ENCODE data around the gene SYNDIG1.

Gene SYNDIG1

GRCh38 chr20:24670981-24671380 is 201.6 kb downstream of the SYNDIG1 start:
- Histone ChIP-seq H3K27ac (no peak overlapping the region), H3K9ac (no peak overlapping the region), H3K4me2 (no peak overlapping the region), H3K9me3 (no peaks in the 10 kb centered on the region), H3K4me3 (no peak overlapping the region), H3K27me3 (no peaks in the 10 kb centered on the region), H3K36me3 (no peaks in the 10 kb centered on the region), H3K4me1 (peaks cover 14% of the 10 kb centered on the region), H4K20me1 (no peaks in the 10 kb centered on the region)
- no peak for TF ChIP-seq Cebpa-rat (IDR thresholded peaks at IDR 0.05)

GRCh38 chr20:24672181-24672880 is 202.9 kb downstream of the SYNDIG1 start:
- peak overlapping the region; percentile 43 for H3K4me2 ChIP-seq
- no peaks in the 10 kb centered on the region for H4K20me1 ChIP-seq

GRCh38 chr20:24672886-24673677 is 203.7 kb downstream of the SYNDIG1 start:
- TF ChIP-seq Cebpa-rat (IDR thresholded peaks at IDR 0.05), result no peak
- Histone ChIP-seq H4K20me1 (no peaks in the 10 kb centered on the region), H3K27ac (no peak overlapping the region), H3K9me3 (no peaks in the 10 kb centered on the region), H3K4me1 (peaks cover 14% of the 10 kb centered on the region), H3K9ac (no peak overlapping the region), H3K36me3 (no peaks in the 10 kb centered on the region), H3K27me3 (no peaks in the 10 kb centered on the region), H3K4me2 (peak overlapping the region; percentile 43), H3K4me3 (no peak overlapping the region)

More at GRCh38 chr20:24672181-24672880, 202.9 kb downstream of the SYNDIG1 start:
- H3K4me1 ChIP-seq, result peaks cover 14% of the 10 kb centered on the region
- H3K36me3 ChIP-seq, result no peaks in the 10 kb centered on the region
- no peak for TF ChIP-seq Cebpa-rat (IDR thresholded peaks at IDR 0.05)
- no peak overlapping the region for H3K9ac ChIP-seq
- no peaks in the 10 kb centered on the region for H3K27me3 ChIP-seq
- H3K9me3 ChIP-seq, result no peaks in the 10 kb centered on the region
- no peak overlapping the region for H3K27ac ChIP-seq
- no peak overlapping the region for H3K4me3 ChIP-seq

GRCh38 chr20:24673678-24674570 is 204.5 kb downstream of the SYNDIG1 start:
- H3K4me1 ChIP-seq, result peaks cover 14% of the 10 kb centered on the region
- no peaks in the 10 kb centered on the region for H4K20me1 ChIP-seq
- no peak overlapping the region for H3K9ac ChIP-seq
- H3K4me3 ChIP-seq, result no peak overlapping the region
- H3K36me3 ChIP-seq, result no peaks in the 10 kb centered on the region
- no peak overlapping the region for H3K4me2 ChIP-seq
- no peaks in the 10 kb centered on the region for H3K27me3 ChIP-seq
- TF ChIP-seq Cebpa-rat (IDR thresholded peaks at IDR 0.05), result no peak
- H3K27ac ChIP-seq, result no peak overlapping the region
- no peaks in the 10 kb centered on the region for H3K9me3 ChIP-seq

- no peaks in the 10 kb centered on the region for H3K9me3 ChIP-seq
- no peak overlapping the region for H3K27ac ChIP-seq
- H4K20me1 ChIP-seq, result no peaks in the 10 kb centered on the region
- H3K4me3 ChIP-seq, result no peak overlapping the region
- no peak overlapping the region for H3K4me2 ChIP-seq
- H3K4me1 ChIP-seq, result peaks cover 14% of the 10 kb centered on the region
- no peaks in the 10 kb centered on the region for H3K27me3 ChIP-seq
- H3K36me3 ChIP-seq, result no peaks in the 10 kb centered on the region
- no peak overlapping the region for H3K9ac ChIP-seq
- TF ChIP-seq Cebpa-rat (IDR thresholded peaks at IDR 0.05), result no peak
Measured at GRCh38 chr20:24674921-24675605, 205.6 kb downstream of the SYNDIG1 start.

GRCh38 chr20:24675651-24676352 is 206.4 kb downstream of the SYNDIG1 start:
- H4K20me1 ChIP-seq, result no peaks in the 10 kb centered on the region
- peaks cover 14% of the 10 kb centered on the region for H3K4me1 ChIP-seq
- H3K9ac ChIP-seq, result no peak overlapping the region
- no peaks in the 10 kb centered on the region for H3K9me3 ChIP-seq
- H3K27me3 ChIP-seq, result no peaks in the 10 kb centered on the region
- no peak overlapping the region for H3K27ac ChIP-seq
- H3K36me3 ChIP-seq, result no peaks in the 10 kb centered on the region
- H3K4me2 ChIP-seq, result no peak overlapping the region
- no peak overlapping the region for H3K4me3 ChIP-seq
- no peak for TF ChIP-seq Cebpa-rat (IDR thresholded peaks at IDR 0.05)

- Histone ChIP-seq H3K9me3 (no peaks in the 10 kb centered on the region), H3K4me1 (peaks cover 14% of the 10 kb centered on the region), H3K4me2 (no peak overlapping the region), H3K27me3 (no peaks in the 10 kb centered on the region), H3K27ac (no peak overlapping the region), H4K20me1 (no peaks in the 10 kb centered on the region), H3K9ac (no peak overlapping the region), H3K4me3 (no peak overlapping the region), H3K36me3 (no peaks in the 10 kb centered on the region)
- TF ChIP-seq Cebpa-rat (IDR thresholded peaks at IDR 0.05), result no peak
Measured at GRCh38 chr20:24676353-24676977, 207.0 kb downstream of the SYNDIG1 start.

GRCh38 chr20:24676978-24677370 is 207.5 kb downstream of the SYNDIG1 start:
- Histone ChIP-seq H3K27me3 (no peaks in the 10 kb centered on the region), H3K4me3 (no peak overlapping the region), H3K27ac (no peak overlapping the region), H3K36me3 (no peaks in the 10 kb centered on the region), H3K9me3 (no peaks in the 10 kb centered on the region), H3K9ac (no peak overlapping the region), H4K20me1 (no peaks in the 10 kb centered on the region), H3K4me1 (peaks cover 17% of the 10 kb centered on the region), H3K4me2 (no peak overlapping the region)
- no peak for TF ChIP-seq Cebpa-rat (IDR thresholded peaks at IDR 0.05)
